ENCODE results near the gene PLCH1.

GRCh38 chr3:155369244-155369643 is 375.6 kb downstream of the PLCH1 start:
- no peak for TF ChIP-seq CTCF (optimal IDR thresholded peaks at IDR 0.05 in 1 of 3, IDR thresholded peaks at IDR 0.05 in 1 of 3, conservative IDR thresholded peaks at IDR 0.05 in 1 of 3; ENCODE audit: extremely low read depth in 1 of 3, insufficient read depth in 2 of 3, low read length in 3 of 3)
- no peak for TF ChIP-seq EZH2 (IDR thresholded peaks at IDR 0.05; ENCODE audit: low read length)
